OCI-LY7 (cell line): Measurements from ENCODE around the gene RAPGEF3.

Experiments used
- EZH2phosphoT487 ChIP-seq: fragments of 200-600 bp; sonication (generic); IDR thresholded peaks from 2 replicates; pipeline ENCODE4 v1.6.1; 2018; ENCODE audit warnings: low read depth, borderline replicate concordance, mild to moderate bottlenecking, mixed run types, antibody characterized with exemption, low read length, moderate library complexity, mixed read lengths
- TF ChIP-seq, protein P1 (sequence below): fragments of 200-600 bp; sonication (generic); conservative IDR thresholded peaks from 2 replicates; pipeline ENCODE4 v1.5.1; 2014; ENCODE audit warnings: mild to moderate bottlenecking, antibody characterized with exemption, low read length, moderate library complexity, mixed read lengths

DNA sequence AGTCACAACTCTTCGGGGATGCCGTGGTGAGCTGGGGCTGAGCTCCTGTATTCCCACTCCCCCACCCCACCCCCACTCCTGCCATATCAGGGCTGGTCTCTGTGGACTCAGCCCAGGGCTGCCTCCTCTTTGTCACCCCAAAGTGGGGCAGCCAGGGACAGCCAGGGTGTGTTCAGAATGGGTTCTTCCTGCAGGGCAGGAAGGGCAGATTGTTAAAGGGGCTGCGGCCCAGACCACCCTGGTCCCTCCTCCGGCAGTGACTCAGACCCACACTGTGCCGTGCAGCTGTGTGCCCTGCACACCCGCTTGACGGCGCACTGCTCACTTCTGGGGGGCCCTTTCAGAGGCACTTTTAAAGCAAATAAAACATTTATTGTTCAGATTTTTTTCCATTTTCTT lies 23.7 kb upstream of the RAPGEF3 start:
- TF ChIP-seq, protein P1, sequence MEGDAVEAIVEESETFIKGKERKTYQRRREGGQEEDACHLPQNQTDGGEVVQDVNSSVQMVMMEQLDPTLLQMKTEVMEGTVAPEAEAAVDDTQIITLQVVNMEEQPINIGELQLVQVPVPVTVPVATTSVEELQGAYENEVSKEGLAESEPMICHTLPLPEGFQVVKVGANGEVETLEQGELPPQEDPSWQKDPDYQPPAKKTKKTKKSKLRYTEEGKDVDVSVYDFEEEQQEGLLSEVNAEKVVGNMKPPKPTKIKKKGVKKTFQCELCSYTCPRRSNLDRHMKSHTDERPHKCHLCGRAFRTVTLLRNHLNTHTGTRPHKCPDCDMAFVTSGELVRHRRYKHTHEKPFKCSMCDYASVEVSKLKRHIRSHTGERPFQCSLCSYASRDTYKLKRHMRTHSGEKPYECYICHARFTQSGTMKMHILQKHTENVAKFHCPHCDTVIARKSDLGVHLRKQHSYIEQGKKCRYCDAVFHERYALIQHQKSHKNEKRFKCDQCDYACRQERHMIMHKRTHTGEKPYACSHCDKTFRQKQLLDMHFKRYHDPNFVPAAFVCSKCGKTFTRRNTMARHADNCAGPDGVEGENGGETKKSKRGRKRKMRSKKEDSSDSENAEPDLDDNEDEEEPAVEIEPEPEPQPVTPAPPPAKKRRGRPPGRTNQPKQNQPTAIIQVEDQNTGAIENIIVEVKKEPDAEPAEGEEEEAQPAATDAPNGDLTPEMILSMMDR: no peak
- TF ChIP-seq EZH2phosphoT487: no peak
